Osteocyte (in vitro differentiated cells): Measurements from ENCODE around the gene MMRN2. TPM values are rescaled to one million over a fixed set of nuclear protein-coding genes. Genes with fewer than 3 reads are reported as not detected.
"Not testable (repeated sequence)": the region's sequence is repeated elsewhere in the genome, so short reads cannot be mapped to it uniquely, and the experiment has no call there.

ENCODE experiments used
- DNase-seq: peaks from one replicate; pipeline ENCODE4 v3.0.0; 2021; ENCODE audit warnings: mixed read lengths; ENCODE audit not compliant: unreplicated experiment; ENCODE audit errors: extremely low spot score
- H3K27ac Mint-ChIP-seq: one replicate; pipeline ENCODE4 v1.8.0; 2021; ENCODE audit warnings: mild to moderate bottlenecking, mixed read lengths; ENCODE audit not compliant: unreplicated experiment
- H3K27me3 Mint-ChIP-seq: one replicate; pipeline ENCODE4 v1.8.0; 2021; ENCODE audit warnings: mixed read lengths; ENCODE audit not compliant: unreplicated experiment
- H3K36me3 Mint-ChIP-seq: one replicate; pipeline ENCODE4 v1.8.0; 2021; ENCODE audit warnings: mixed read lengths; ENCODE audit not compliant: unreplicated experiment
- H3K4me1 Mint-ChIP-seq: one replicate; pipeline ENCODE4 v1.8.0; 2021; ENCODE audit warnings: mixed read lengths; ENCODE audit not compliant: unreplicated experiment
- H3K4me3 Mint-ChIP-seq: one replicate; pipeline ENCODE4 v1.8.0; 2021; ENCODE audit warnings: mild to moderate bottlenecking, moderate library complexity, mixed read lengths; ENCODE audit not compliant: unreplicated experiment
- H3K9me3 Mint-ChIP-seq: one replicate; pipeline ENCODE4 v1.8.0; 2021; ENCODE audit warnings: mixed read lengths; ENCODE audit not compliant: unreplicated experiment
- CTCF ChIP-seq: fragments of 200-600 bp; sonication (generic); IDR thresholded peaks from 2 replicates; pipeline ENCODE4 v1.5.0; 2021; ENCODE audit warnings: antibody characterized with exemption, mild to moderate bottlenecking, moderate library complexity
- total RNA-seq: library from RNA; stranded (reverse); gene quantifications from 2 replicates; pipeline ENCODE4 v1.2.1, GENCODE V29; 2021

Gene MMRN2
- total RNA-seq, 1 donor from 2014 or later, result not detected

GRCh38 chr10:86956195-86956847, 1.1 kb downstream of the MMRN2 start:
- Mint-ChIP-seq H3K27me3 (no peaks in the 10 kb centered on the region), H3K4me3 (no peak overlapping the region), H3K36me3 (no peaks in the 10 kb centered on the region), H3K27ac (no peak overlapping the region), H3K9me3 (peaks cover 9% of the 10 kb centered on the region), H3K4me1 (peaks cover 56% of the 10 kb centered on the region)
- TF ChIP-seq CTCF, result no peak
- no peak for DNase-seq

GRCh38 chr10:86955501-86956194, 1.8 kb downstream of the MMRN2 start:
- DNase-seq, result no peak
- Mint-ChIP-seq H3K27me3 (no peaks in the 10 kb centered on the region), H3K27ac (no peak overlapping the region), H3K36me3 (no peaks in the 10 kb centered on the region), H3K9me3 (peaks cover 9% of the 10 kb centered on the region), H3K4me3 (no peak overlapping the region), H3K4me1 (peaks cover 55% of the 10 kb centered on the region)
- TF ChIP-seq CTCF, result no peak

- Mint-ChIP-seq H3K4me1 (peaks cover 53% of the 10 kb centered on the region), H3K36me3 (no peaks in the 10 kb centered on the region), H3K27me3 (no peaks in the 10 kb centered on the region), H3K9me3 (peaks cover 9% of the 10 kb centered on the region), H3K4me3 (no peak overlapping the region), H3K27ac (peak overlapping the region; percentile 81)
- no peak for TF ChIP-seq CTCF
- no peak for DNase-seq
Measured at GRCh38 chr10:86954681-86955500, 2.5 kb downstream of the MMRN2 start.

GRCh38 chr10:86953747-86954680, 3.4 kb downstream of the MMRN2 start:
- Mint-ChIP-seq H3K36me3 (no peaks in the 10 kb centered on the region), H3K27ac (peak overlapping the region; percentile 81), H3K9me3 (peaks cover 9% of the 10 kb centered on the region), H3K27me3 (no peaks in the 10 kb centered on the region), H3K4me1 (peaks cover 46% of the 10 kb centered on the region), H3K4me3 (no peak overlapping the region)
- TF ChIP-seq CTCF, result no peak
- DNase-seq, result no peak

GRCh38 chr10:86952697-86953096, 4.7 kb downstream of the MMRN2 start:
- not testable (repeated sequence) for H3K9me3 Mint-ChIP-seq, H3K4me3 Mint-ChIP-seq, DNase-seq, H3K36me3 Mint-ChIP-seq, H3K27ac Mint-ChIP-seq
- Mint-ChIP-seq H3K4me1 (peaks cover 38% of the 10 kb centered on the region), H3K27me3 (peaks cover 10% of the 10 kb centered on the region)
